Panc1 (cell line): ENCODE results near the gene CCM2.

ENCODE experiments used
- CTCF ChIP-seq: fragments of 450-650 bp; IDR thresholded peaks from 2 replicates; pipeline ENCODE4 v1.5.1; 2017; ENCODE audit warnings: mild to moderate bottlenecking
- POLR2AphosphoS5 ChIP-seq: IDR thresholded peaks from 2 replicates; pipeline ENCODE4 v1.6.1; 2012; ENCODE audit warnings: mild to moderate bottlenecking, low read depth, low read length, moderate library complexity
- REST ChIP-seq, 2 experiments: IDR thresholded peaks; 2 replicates each; pipeline ENCODE4 v1.6.1; 2011 to 2012; ENCODE audit warnings: low read depth in 2 of 2, control low read depth in 1 of 2, low read length in 1 of 2, mild to moderate bottlenecking in 1 of 2, moderate library complexity in 1 of 2; ENCODE audit not compliant: insufficient read depth in 1 of 2
- SIN3A ChIP-seq: IDR thresholded peaks from 2 replicates; pipeline ENCODE4 v1.6.1; 2012; ENCODE audit warnings: low read depth, mild to moderate bottlenecking, low read length, moderate library complexity, borderline replicate concordance; ENCODE audit not compliant: insufficient read depth
- TCF7L2 ChIP-seq: IDR thresholded peaks from 2 replicates; pipeline ENCODE4 v1.6.1; 2011; ENCODE audit warnings: mild to moderate bottlenecking, low read depth, low read length, inconsistent platforms

- TF ChIP-seq CTCF (no peak), POLR2AphosphoS5 (no peak), REST (IDR thresholded peaks at IDR 0.05; ENCODE audit: insufficient read depth in 1 of 2, low read depth in 2 of 2, low read length in 1 of 2) (no peak), TCF7L2 (no peak), SIN3A (no peak)
Observed at GRCh38 chr7:45100761-45101480, 100.9 kb downstream of the CCM2 start.
